Astrocyte (in vitro differentiated cells and primary cell): ENCODE data around the gene SMOC1. TPM values are rescaled to one million over a fixed set of nuclear protein-coding genes. Genes with fewer than 3 reads are reported as not detected.

ENCODE experiments used
- DNase-seq: peaks from one replicate; pipeline ENCODE4 v3.0.0-alpha.2; 2010; ENCODE audit warnings: low read depth
- FAIRE-seq: peaks from 2 replicates; lab custom pipeline; 2011; peaks lifted over from hg19 to GRCh38; lab: Jason Lieb, UNC
- H2AFZ ChIP-seq: 2 replicates; pipeline ENCODE4 v1.6.0; 2012; ENCODE audit warnings: low read depth, low read length, inconsistent platforms
- H3K27ac ChIP-seq: 2 replicates; pipeline ENCODE4 v1.5.1; 2011; ENCODE audit warnings: low read depth, low read length, inconsistent platforms
- H3K27me3 ChIP-seq: 2 replicates; pipeline ENCODE4 v1.6.0; 2011; ENCODE audit warnings: low read length, inconsistent platforms; ENCODE audit not compliant: insufficient read depth
- H3K36me3 ChIP-seq: 2 replicates; pipeline ENCODE4 v1.5.1; 2011; ENCODE audit warnings: low read length, inconsistent platforms; ENCODE audit not compliant: insufficient read depth
- H3K4me1 ChIP-seq: 2 replicates; pipeline ENCODE4 v1.5.1; 2011; ENCODE audit warnings: low read length, inconsistent platforms; ENCODE audit not compliant: insufficient read depth
- H3K4me2 ChIP-seq: 2 replicates; pipeline ENCODE4 v1.6.0; 2012; ENCODE audit warnings: low read length, inconsistent platforms
- H3K4me3 ChIP-seq: 2 replicates; pipeline ENCODE4 v1.5.1; 2011; ENCODE audit warnings: low read depth, mild to moderate bottlenecking, low read length, inconsistent platforms; ENCODE audit not compliant: insufficient read depth
- H3K79me2 ChIP-seq: 2 replicates; pipeline ENCODE4 v1.6.0; 2012; ENCODE audit warnings: mild to moderate bottlenecking, low read length, inconsistent platforms; ENCODE audit not compliant: insufficient read depth
- H3K9ac ChIP-seq: 2 replicates; pipeline ENCODE4 v1.6.0; 2012; ENCODE audit warnings: mild to moderate bottlenecking, low read length, inconsistent platforms
- H3K9me3 ChIP-seq: 2 replicates; pipeline ENCODE4 v1.5.1; 2012; ENCODE audit warnings: low read depth, mild to moderate bottlenecking, low read length, inconsistent platforms; ENCODE audit not compliant: insufficient read depth
- H4K20me1 ChIP-seq: 2 replicates; pipeline ENCODE4 v1.6.0; 2012; ENCODE audit warnings: low read length, inconsistent platforms; ENCODE audit not compliant: insufficient read depth
- H3K27ac Mint-ChIP-seq: one replicate; pipeline ENCODE4 v1.8.0; 2021; ENCODE audit warnings: mild to moderate bottlenecking, mixed read lengths; ENCODE audit not compliant: unreplicated experiment
- H3K27me3 Mint-ChIP-seq: one replicate; pipeline ENCODE4 v1.8.0; 2021; ENCODE audit warnings: low read depth, mixed read lengths; ENCODE audit not compliant: unreplicated experiment
- H3K36me3 Mint-ChIP-seq: one replicate; pipeline ENCODE4 v1.8.0; 2021; ENCODE audit warnings: low read depth, mixed read lengths; ENCODE audit not compliant: unreplicated experiment
- H3K4me1 Mint-ChIP-seq: one replicate; pipeline ENCODE4 v1.8.0; 2021; ENCODE audit warnings: low read depth, mixed read lengths; ENCODE audit not compliant: unreplicated experiment
- H3K4me3 Mint-ChIP-seq: one replicate; pipeline ENCODE4 v1.8.0; 2021; ENCODE audit warnings: mild to moderate bottlenecking, moderate library complexity, mixed read lengths; ENCODE audit not compliant: unreplicated experiment
- H3K9me3 Mint-ChIP-seq: one replicate; pipeline ENCODE4 v1.8.0; 2021; ENCODE audit warnings: mild to moderate bottlenecking, mixed read lengths; ENCODE audit not compliant: unreplicated experiment
- EZH2 ChIP-seq: IDR thresholded peaks from 2 replicates; pipeline ENCODE4 v1.6.1; 2012; ENCODE audit warnings: mild to moderate bottlenecking, low read length, inconsistent platforms; ENCODE audit not compliant: insufficient read depth
- total RNA-seq: library from RNA; stranded (reverse); gene quantifications from 2 replicates; pipeline ENCODE4 v1.2.1, GENCODE V29; 2021
- TF ChIP-seq, protein P1 (sequence below): IDR thresholded peaks from 2 replicates; pipeline ENCODE4 v1.5.1; 2011; ENCODE audit warnings: low read depth, mild to moderate bottlenecking, inconsistent platforms, low read length, moderate library complexity; ENCODE audit not compliant: insufficient read depth

SMOC1 gene
- total RNA-seq, 1 donor from 2014 or later, result 0.16 TPM

DNA sequence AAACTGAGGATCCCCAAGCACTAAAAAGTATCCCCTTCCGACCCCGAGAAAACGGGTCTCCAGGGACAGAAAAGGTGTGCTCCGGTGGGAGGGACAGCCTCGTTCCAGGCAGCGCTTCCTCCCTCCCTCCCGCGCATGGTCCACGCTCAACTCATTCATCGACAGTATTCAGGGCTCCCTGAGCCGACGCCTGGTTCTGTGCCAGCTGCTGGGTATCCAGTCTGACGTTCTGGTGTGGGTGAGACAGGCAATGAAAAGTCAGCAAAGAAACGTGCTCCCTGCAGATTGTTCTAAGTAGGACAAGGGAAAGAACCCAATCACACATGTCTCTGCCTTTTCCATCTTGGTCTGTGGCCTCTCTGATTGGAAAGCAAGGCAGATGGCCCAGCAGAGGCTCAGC, 19.6 kb upstream of the SMOC1 start:
- no peak for TF ChIP-seq EZH2
- TF ChIP-seq, protein P1, sequence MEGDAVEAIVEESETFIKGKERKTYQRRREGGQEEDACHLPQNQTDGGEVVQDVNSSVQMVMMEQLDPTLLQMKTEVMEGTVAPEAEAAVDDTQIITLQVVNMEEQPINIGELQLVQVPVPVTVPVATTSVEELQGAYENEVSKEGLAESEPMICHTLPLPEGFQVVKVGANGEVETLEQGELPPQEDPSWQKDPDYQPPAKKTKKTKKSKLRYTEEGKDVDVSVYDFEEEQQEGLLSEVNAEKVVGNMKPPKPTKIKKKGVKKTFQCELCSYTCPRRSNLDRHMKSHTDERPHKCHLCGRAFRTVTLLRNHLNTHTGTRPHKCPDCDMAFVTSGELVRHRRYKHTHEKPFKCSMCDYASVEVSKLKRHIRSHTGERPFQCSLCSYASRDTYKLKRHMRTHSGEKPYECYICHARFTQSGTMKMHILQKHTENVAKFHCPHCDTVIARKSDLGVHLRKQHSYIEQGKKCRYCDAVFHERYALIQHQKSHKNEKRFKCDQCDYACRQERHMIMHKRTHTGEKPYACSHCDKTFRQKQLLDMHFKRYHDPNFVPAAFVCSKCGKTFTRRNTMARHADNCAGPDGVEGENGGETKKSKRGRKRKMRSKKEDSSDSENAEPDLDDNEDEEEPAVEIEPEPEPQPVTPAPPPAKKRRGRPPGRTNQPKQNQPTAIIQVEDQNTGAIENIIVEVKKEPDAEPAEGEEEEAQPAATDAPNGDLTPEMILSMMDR, result no peak
- Histone ChIP-seq H4K20me1 (no peaks in the 10 kb centered on the region), H3K27me3 (peaks cover 3% of the 10 kb centered on the region), H3K27ac (no peak overlapping the region), H2AFZ (no peak overlapping the region), H3K36me3 (no peaks in the 10 kb centered on the region), H3K4me3 (no peak overlapping the region), H3K9me3 (no peaks in the 10 kb centered on the region), H3K9ac (no peak overlapping the region), H3K4me1 (no peaks in the 10 kb centered on the region), H3K79me2 (no peaks in the 10 kb centered on the region), H3K4me2 (no peak overlapping the region)
- Mint-ChIP-seq H3K36me3 (no peaks in the 10 kb centered on the region), H3K27ac (no peak overlapping the region), H3K4me1 (peaks cover 7% of the 10 kb centered on the region), H3K27me3 (peaks cover 12% of the 10 kb centered on the region), H3K4me3 (no peak overlapping the region), H3K9me3 (peaks cover 6% of the 10 kb centered on the region)
- no peak for FAIRE-seq
- DNase-seq, result no peak

DNA sequence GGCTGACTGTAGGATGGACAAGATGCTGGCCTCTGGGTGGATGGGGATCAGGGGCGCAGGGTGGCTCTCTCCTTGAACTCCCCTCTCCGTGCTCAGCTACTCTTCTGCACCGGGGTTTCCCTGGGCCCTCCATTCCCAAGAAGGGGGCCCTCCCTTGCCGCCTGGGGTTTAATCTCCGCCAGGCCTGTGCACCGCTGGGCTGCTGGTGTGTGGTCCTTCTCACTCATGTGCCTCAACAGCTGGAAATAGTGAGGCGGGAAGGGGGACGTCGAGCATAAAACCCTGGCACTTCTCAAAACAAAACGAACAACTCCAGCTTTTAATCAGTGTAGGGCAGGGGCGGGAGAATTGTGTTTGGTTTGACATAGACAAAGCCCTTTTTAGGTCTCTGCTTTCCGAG, 19.0 kb upstream of the SMOC1 start:
- H3K4me3 ChIP-seq, result no peak overlapping the region
- H3K4me2 ChIP-seq, result no peak overlapping the region
- no peak overlapping the region for H2AFZ ChIP-seq
- no peaks in the 10 kb centered on the region for H4K20me1 ChIP-seq
- no peak overlapping the region for H3K9ac ChIP-seq
- Mint-ChIP-seq H3K9me3 (peaks cover 10% of the 10 kb centered on the region), H3K27me3 (peaks cover 11% of the 10 kb centered on the region), H3K36me3 (no peaks in the 10 kb centered on the region), H3K4me1 (peaks cover 3% of the 10 kb centered on the region), H3K27ac (no peak overlapping the region), H3K4me3 (no peak overlapping the region)
- no peaks in the 10 kb centered on the region for H3K36me3 ChIP-seq
- H3K79me2 ChIP-seq, result no peaks in the 10 kb centered on the region
- H3K27ac ChIP-seq, result no peak overlapping the region
- no peak for DNase-seq
- FAIRE-seq, result no peak
- no peaks in the 10 kb centered on the region for H3K4me1 ChIP-seq
- peaks cover 3% of the 10 kb centered on the region for H3K27me3 ChIP-seq
- TF ChIP-seq EZH2, result no peak
- TF ChIP-seq, protein P1, result no peak
- H3K9me3 ChIP-seq, result no peaks in the 10 kb centered on the region

DNA sequence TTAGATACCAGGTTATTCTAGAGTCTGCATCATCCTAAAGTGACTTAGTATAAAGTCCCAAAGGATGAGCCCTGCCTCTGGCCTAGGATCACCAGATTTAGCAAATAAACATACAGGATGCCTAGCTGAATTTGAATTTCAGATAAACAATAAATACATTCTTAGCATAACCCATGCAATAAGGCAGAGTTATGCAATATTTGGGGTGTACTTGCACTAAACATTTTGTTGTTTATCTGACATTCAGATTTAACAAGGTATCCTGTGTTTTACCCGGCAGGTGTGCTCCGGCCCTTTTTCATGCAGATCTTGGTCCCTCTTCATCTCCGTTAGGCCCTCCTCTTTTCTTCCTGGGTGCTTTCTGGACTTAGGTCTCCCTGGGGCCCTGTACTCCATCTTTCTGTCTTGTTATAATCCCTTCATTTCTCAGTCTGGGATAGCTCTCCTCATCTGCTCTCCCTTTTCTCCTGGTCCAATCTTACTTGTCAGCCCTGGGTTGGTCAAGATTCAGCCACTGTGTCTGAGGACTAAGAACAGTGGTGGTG, 18.1 kb upstream of the SMOC1 start:
- TF ChIP-seq, protein P1, result no peak
- no peak for TF ChIP-seq EZH2
- Mint-ChIP-seq H3K36me3 (no peaks in the 10 kb centered on the region), H3K4me1 (no peaks in the 10 kb centered on the region), H3K9me3 (peaks cover 14% of the 10 kb centered on the region), H3K27ac (no peak overlapping the region), H3K4me3 (no peak overlapping the region), H3K27me3 (peaks cover 15% of the 10 kb centered on the region)
- Histone ChIP-seq H3K9me3 (no peaks in the 10 kb centered on the region), H3K4me1 (no peaks in the 10 kb centered on the region), H2AFZ (no peak overlapping the region), H3K27ac (no peak overlapping the region), H3K27me3 (peaks cover 3% of the 10 kb centered on the region), H3K4me3 (no peak overlapping the region), H3K79me2 (no peaks in the 10 kb centered on the region), H3K4me2 (no peak overlapping the region), H4K20me1 (no peaks in the 10 kb centered on the region), H3K36me3 (no peaks in the 10 kb centered on the region), H3K9ac (no peak overlapping the region)
- no peak for FAIRE-seq
- no peak for DNase-seq
